Measurements from ENCODE around the gene CYP46A1. TPM values are rescaled to one million over a fixed set of nuclear protein-coding genes. Genes with fewer than 3 reads are reported as not detected.

The CYP46A1 gene
- total and polyA plus RNA-seq, 7 donors = 0.09 to 1.5 (median 0.50) TPM

GRCh38 chr14:99671235-99672224 is 12.6 kb upstream of the CYP46A1 start:
- WGBS, 3 donors = 73 to 78% (median 74%) methylated on average over 20 of the region's 20 CpGs
- Histone ChIP-seq H3K27me3 (ENCODE audit: insufficient read depth in 3 of 3, low read length in 2 of 3) (peaks cover 0 to 15% (median 7%) of the 10 kb centered on the region in 3 donors), H3K36me3 (ENCODE audit: insufficient read depth in 1 of 2, low read depth in 1 of 2) (no peaks in the 10 kb centered on the region), H3K9me3 (no peaks in the 10 kb centered on the region), H3K27ac (no peak overlapping the region), H3K4me1 (no peaks in the 10 kb centered on the region), H3K4me3 (no peak overlapping the region)
- intact Hi-C loops (cut with DNase I) = no loop called here
- no peak for TF ChIP-seq CTCF (IDR thresholded peaks at IDR 0.05)
- DNase-seq = no peak
- ATAC-seq = no peak

- no peak overlapping the region for H3K27ac ChIP-seq
- H3K27me3 ChIP-seq (ENCODE audit: insufficient read depth in 3 of 3, low read length in 2 of 3) = peaks cover 0 to 15% (median 7%) of the 10 kb centered on the region in 3 donors
- H3K4me3 ChIP-seq = no peak overlapping the region
- intact Hi-C loops (cut with DNase I) = no loop called here
- H3K9me3 ChIP-seq = no peaks in the 10 kb centered on the region
- no peak for TF ChIP-seq CTCF (IDR thresholded peaks at IDR 0.05)
- 80 to 84% (median 84%) methylated on average over 11 of the region's 11 CpGs for WGBS, 3 donors
- no peaks in the 10 kb centered on the region for H3K4me1 ChIP-seq
- ATAC-seq = no peak
- no peak for DNase-seq
- no peaks in the 10 kb centered on the region for H3K36me3 ChIP-seq (ENCODE audit: insufficient read depth in 1 of 2, low read depth in 1 of 2)
Observed at GRCh38 chr14:99672506-99673304, 11.4 kb upstream of the CYP46A1 start.

- no peak overlapping the region for H3K27ac ChIP-seq
- H3K36me3 ChIP-seq (ENCODE audit: insufficient read depth in 1 of 2, low read depth in 1 of 2) = no peaks in the 10 kb centered on the region
- TF ChIP-seq CTCF (IDR thresholded peaks at IDR 0.05) = no peak
- 72 to 81% (median 76%) methylated on average over 5 to 8 of the region's 8 CpGs for WGBS, 3 donors
- H3K4me1 ChIP-seq = no peaks in the 10 kb centered on the region
- no peak overlapping the region for H3K4me3 ChIP-seq
- peaks cover 0 to 15% (median 7%) of the 10 kb centered on the region in 3 donors for H3K27me3 ChIP-seq (ENCODE audit: insufficient read depth in 3 of 3, low read length in 2 of 3)
- intact Hi-C loops (cut with DNase I) = no loop called here
- DNase-seq (no peak), ATAC-seq (no peak)
- H3K9me3 ChIP-seq = no peaks in the 10 kb centered on the region
Observed at GRCh38 chr14:99673305-99674063, 10.6 kb upstream of the CYP46A1 start.

- Histone ChIP-seq H3K9me3 (no peaks in the 10 kb centered on the region), H3K36me3 (ENCODE audit: insufficient read depth in 1 of 2, low read depth in 1 of 2) (no peaks in the 10 kb centered on the region), H3K4me1 (no peaks in the 10 kb centered on the region), H3K4me3 (no peak overlapping the region), H3K27me3 (ENCODE audit: insufficient read depth in 3 of 3, low read length in 2 of 3) (peaks cover 0 to 15% (median 7%) of the 10 kb centered on the region in 3 donors), H3K27ac (no peak overlapping the region)
- ATAC-seq (no peak), DNase-seq (no peak)
- intact Hi-C loops (cut with DNase I) = no loop called here
- TF ChIP-seq CTCF (IDR thresholded peaks at IDR 0.05) = no peak
- 88 to 94% (median 89%) methylated on average over 6 to 9 of the region's 9 CpGs for WGBS, 3 donors
Observed at GRCh38 chr14:99674064-99674650, 9.9 kb upstream of the CYP46A1 start.

Data from psoas muscle (tissue), 8 donors.